Suprapubic skin (tissue), 4 donors: ENCODE measurements around the gene SIVA1. TPM values are rescaled to one million over a fixed set of nuclear protein-coding genes. Genes with fewer than 3 reads are reported as not detected.

ENCODE experiments used
- DNase-seq, 2 donors: peaks; one replicate each; pipeline ENCODE4 v3.0.0-alpha.2; 2019; ENCODE audit warnings: low spot score in 2 of 2
- H3K27ac ChIP-seq: fragments of 200-600 bp; sonication (generic); one replicate; pipeline ENCODE4 v1.5.1; 2019
- H3K27me3 ChIP-seq: fragments of 200-600 bp; sonication (generic); one replicate; pipeline ENCODE4 v1.5.1; 2019
- H3K36me3 ChIP-seq: fragments of 200-600 bp; sonication (generic); one replicate; pipeline ENCODE4 v1.5.1; 2019
- H3K4me1 ChIP-seq: fragments of 200-600 bp; sonication (generic); one replicate; pipeline ENCODE4 v1.5.1; 2019
- H3K4me3 ChIP-seq: fragments of 200-600 bp; sonication (generic); one replicate; pipeline ENCODE4 v1.5.1; 2019; ENCODE audit warnings: mild to moderate bottlenecking
- H3K9me3 ChIP-seq: fragments of 200-600 bp; sonication (generic); one replicate; pipeline ENCODE4 v1.5.1; 2019
- CTCF ChIP-seq, 2 donors: fragments of 200-600 bp in 1 of 2; fragments of 450-650 bp in 1 of 2; sonication (generic) in 1 of 2; IDR thresholded peaks; one replicate each; pipeline ENCODE4 v1.5.1; 2016 to 2019; ENCODE audit warnings: antibody characterized with exemption in 2 of 2, mild to moderate bottlenecking in 1 of 2, moderate library complexity in 1 of 2
- EP300 ChIP-seq: sonication (generic); formaldehyde crosslinking; IDR thresholded peaks from one replicate; pipeline ENCODE4 v1.6.1; 2017; ENCODE audit warnings: antibody characterized with exemption
- POLR2A ChIP-seq, 2 donors: fragments of 450-650 bp; IDR thresholded peaks; one replicate each; pipeline ENCODE4 v1.6.1; 2017; ENCODE audit warnings: antibody characterized with exemption in 2 of 2, mild to moderate bottlenecking in 2 of 2, moderate library complexity in 2 of 2
- POLR2AphosphoS5 ChIP-seq, 3 donors: sonication (generic); formaldehyde crosslinking; IDR thresholded peaks; one replicate each; pipeline ENCODE4 v1.6.1; 2017; ENCODE audit warnings: antibody characterized with exemption in 3 of 3
- WGBS: methylation state at CpG from one replicate; pipeline ENCODE4 v1.1.5; 2018; 5-methylcytosine and 5-hydroxymethylcytosine counted together
- total RNA-seq, 4 donors: library from RNA; depleted of rRNA; stranded (reverse); fragments of >200 nt; gene quantifications; one replicate each; pipeline ENCODE4 v1.1.0, GENCODE V29; 2016

Gene SIVA1
- total RNA-seq, 4 donors from 2014 or later: 94.0 to 159 (median 142) TPM

- Histone ChIP-seq H3K27me3 (no peaks in the 10 kb centered on the region), H3K4me1 (peaks cover 54% of the 10 kb centered on the region), H3K9me3 (no peaks in the 10 kb centered on the region), H3K36me3 (peaks cover 23% of the 10 kb centered on the region), H3K27ac (peak overlapping the region; percentile 73), H3K4me3 (peak overlapping the region; percentile 89)
- WGBS: 1% methylated on average over 20 of the region's 21 CpGs
- TF ChIP-seq POLR2AphosphoS5 (IDR thresholded peaks at IDR 0.05): no peak
- no peak for DNase-seq
Observed at GRCh38 chr14:104752423-104752734, 568 bp upstream of the SIVA1 start.

DNA sequence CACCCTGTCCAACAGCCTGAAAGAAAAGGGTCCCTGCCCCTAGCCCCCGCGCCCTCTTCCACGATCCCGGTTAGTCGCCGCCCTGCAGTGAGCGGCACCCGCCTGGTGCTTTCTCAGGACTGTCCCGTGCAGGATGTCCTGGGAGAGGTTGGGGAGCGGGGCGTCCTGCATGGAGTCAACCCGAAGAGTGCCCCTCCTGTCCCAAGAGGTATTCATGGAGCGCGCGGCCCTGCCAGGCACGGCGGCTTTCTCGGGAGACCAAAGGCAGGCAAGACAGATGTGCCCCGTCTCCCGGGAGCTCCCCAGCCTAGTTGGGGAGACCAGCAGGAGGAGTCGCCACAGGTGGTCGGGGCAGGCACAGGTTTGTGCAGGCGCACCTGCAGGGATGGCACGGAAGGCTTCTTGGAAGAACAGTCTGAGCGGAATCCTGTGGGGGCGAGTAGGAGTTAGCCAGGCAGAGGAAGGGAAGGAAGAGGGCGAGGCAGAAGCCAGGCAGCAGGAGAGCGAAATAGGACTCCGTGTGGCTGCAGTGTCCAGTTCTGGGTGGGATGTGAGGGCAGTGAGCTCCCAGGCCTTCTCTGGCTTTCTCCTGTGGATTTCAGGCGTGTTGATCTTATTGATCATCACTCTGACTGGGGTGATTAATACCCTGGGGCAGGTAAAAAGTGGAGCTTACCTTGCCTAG, 723 bp downstream of the SIVA1 start:
- H3K27ac ChIP-seq: peak overlapping the region; percentile 86
- no peak for DNase-seq
- no peak for TF ChIP-seq POLR2A (IDR thresholded peaks at IDR 0.05)
- no peak for TF ChIP-seq CTCF (IDR thresholded peaks at IDR 0.05)
- no peak for TF ChIP-seq POLR2AphosphoS5 (IDR thresholded peaks at IDR 0.05)
- no peak for TF ChIP-seq EP300
- H3K9me3 ChIP-seq: no peaks in the 10 kb centered on the region
- H3K4me3 ChIP-seq: peak overlapping the region; percentile 89
- peaks cover 35% of the 10 kb centered on the region for H3K36me3 ChIP-seq
- peaks cover 41% of the 10 kb centered on the region for H3K4me1 ChIP-seq
- H3K27me3 ChIP-seq: no peaks in the 10 kb centered on the region
- 5% methylated on average over 12 of the region's 30 CpGs for WGBS

DNA sequence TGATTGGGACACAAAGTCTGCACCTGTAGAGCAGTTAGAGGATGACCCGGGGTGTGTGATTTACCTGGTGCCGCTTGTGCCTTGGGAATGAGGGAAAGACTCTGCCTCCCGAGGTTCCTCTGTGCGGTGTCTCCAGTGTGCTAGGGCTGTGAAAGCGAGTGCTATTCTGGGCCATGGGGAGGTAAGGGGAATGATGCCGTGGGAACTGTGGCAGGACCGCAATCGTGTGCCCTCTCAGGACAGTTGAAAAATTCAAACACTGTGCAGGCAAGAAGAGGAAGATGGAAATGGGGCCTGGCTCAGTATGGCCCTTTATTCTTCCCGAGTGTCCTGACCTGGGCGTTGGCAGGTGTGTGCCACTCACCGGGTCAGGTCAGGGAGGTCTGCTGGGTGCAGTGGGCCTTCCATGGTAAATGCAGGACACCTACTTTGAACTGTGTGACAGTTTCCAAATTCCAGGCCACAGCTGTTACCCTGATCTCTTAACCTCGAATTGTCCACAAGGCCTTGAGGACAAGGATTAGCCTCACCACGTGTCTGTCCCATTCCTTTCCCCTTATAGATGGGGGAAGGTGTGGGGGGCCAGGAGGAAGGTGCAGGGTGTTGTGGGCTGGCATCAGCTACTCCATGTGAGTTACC, 1.4 kb downstream of the SIVA1 start:
- Histone ChIP-seq H3K36me3 (peaks cover 41% of the 10 kb centered on the region), H3K9me3 (no peaks in the 10 kb centered on the region), H3K4me1 (peaks cover 34% of the 10 kb centered on the region), H3K27ac (no peak overlapping the region), H3K27me3 (no peaks in the 10 kb centered on the region), H3K4me3 (peak overlapping the region; percentile 89)
- 63% methylated on average over 13 of the region's 13 CpGs for WGBS
- DNase-seq: no peak
- TF ChIP-seq POLR2A (IDR thresholded peaks at IDR 0.05) (no peak), EP300 (no peak)

- no peaks in the 10 kb centered on the region for H3K27me3 ChIP-seq
- WGBS: 93% methylated on average over 8 of the region's 11 CpGs
- H3K4me1 ChIP-seq: peaks cover 29% of the 10 kb centered on the region
- no peaks in the 10 kb centered on the region for H3K9me3 ChIP-seq
- DNase-seq: no peak
- peaks cover 53% of the 10 kb centered on the region for H3K36me3 ChIP-seq
- no peak overlapping the region for H3K27ac ChIP-seq
- no peak overlapping the region for H3K4me3 ChIP-seq
- TF ChIP-seq CTCF (IDR thresholded peaks at IDR 0.05) (no peak), EP300 (no peak), POLR2AphosphoS5 (IDR thresholded peaks at IDR 0.05) (no peak), POLR2A (IDR thresholded peaks at IDR 0.05) (no peak)
Observed at GRCh38 chr14:104755621-104756020, 2.7 kb downstream of the SIVA1 start.

DNA sequence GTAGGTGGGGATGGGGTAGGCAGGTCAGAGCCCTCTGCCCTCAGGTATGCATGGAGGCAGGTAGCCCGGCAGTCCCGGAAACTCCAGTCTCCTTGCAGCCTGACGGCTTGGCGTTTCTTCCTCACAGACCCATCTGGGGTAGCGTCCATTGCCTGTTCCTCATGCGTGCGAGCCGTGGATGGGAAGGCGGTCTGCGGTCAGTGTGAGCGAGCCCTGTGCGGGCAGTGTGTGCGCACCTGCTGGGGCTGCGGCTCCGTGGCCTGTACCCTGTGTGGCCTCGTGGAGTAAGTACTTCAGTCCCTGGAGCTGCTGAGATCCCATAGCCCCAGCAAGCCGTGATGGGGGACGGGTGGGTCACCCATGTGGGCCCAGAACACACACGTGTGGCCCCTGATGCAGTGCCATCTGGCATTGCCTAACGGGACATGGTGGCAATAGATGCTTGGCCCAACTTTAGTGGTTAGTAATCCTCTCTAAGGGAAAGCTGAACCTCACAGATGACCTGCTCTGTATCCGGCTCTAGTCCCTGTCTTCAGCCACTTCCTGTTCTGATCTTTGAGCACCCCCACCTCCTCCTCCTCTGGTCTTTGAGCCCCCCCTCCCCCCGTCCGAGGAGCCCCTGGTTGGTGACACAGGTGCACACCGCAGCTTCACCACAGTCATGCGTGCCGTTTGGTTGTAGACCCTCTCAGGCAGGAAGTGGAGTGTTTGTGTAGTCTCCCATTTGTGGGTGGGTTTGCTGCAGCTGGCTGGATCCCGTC, 3.7 kb downstream of the SIVA1 start:
- TF ChIP-seq EP300 (no peak), POLR2AphosphoS5 (IDR thresholded peaks at IDR 0.05) (no peak), CTCF (IDR thresholded peaks at IDR 0.05) (no peak), POLR2A (IDR thresholded peaks at IDR 0.05) (no peak)
- Histone ChIP-seq H3K9me3 (no peaks in the 10 kb centered on the region), H3K36me3 (peaks cover 60% of the 10 kb centered on the region), H3K4me3 (no peak overlapping the region), H3K4me1 (peaks cover 28% of the 10 kb centered on the region), H3K27ac (no peak overlapping the region), H3K27me3 (no peaks in the 10 kb centered on the region)
- WGBS: 79% methylated on average over 23 of the region's 27 CpGs
- DNase-seq: no peak

- WGBS: 68% methylated on average over 10 of the region's 10 CpGs
- H3K27ac ChIP-seq: no peak overlapping the region
- no peaks in the 10 kb centered on the region for H3K27me3 ChIP-seq
- TF ChIP-seq POLR2A (IDR thresholded peaks at IDR 0.05): no peak
- H3K4me3 ChIP-seq: no peak overlapping the region
- peaks cover 60% of the 10 kb centered on the region for H3K36me3 ChIP-seq
- no peaks in the 10 kb centered on the region for H3K9me3 ChIP-seq
- H3K4me1 ChIP-seq: peaks cover 22% of the 10 kb centered on the region
- no peak for DNase-seq
Observed at GRCh38 chr14:104757238-104757585, 4.3 kb downstream of the SIVA1 start.
